Bronchial epithelial cell (primary cell): ENCODE measurements around the gene KCND2. TPM values are rescaled to one million over a fixed set of nuclear protein-coding genes. Genes with fewer than 3 reads are reported as not detected.
A peak's percentile ranks its signal among the peaks of the same experiment; 100 is the strongest.

ENCODE experiments used
- DNase-seq: peaks from one replicate; pipeline ENCODE4 v3.0.0-alpha.2; 2010; ENCODE audit warnings: low read depth
- FAIRE-seq: peaks from 2 replicates; lab custom pipeline; 2011; peaks lifted over from hg19 to GRCh38; lab: Jason Lieb, UNC
- H3K27me3 ChIP-seq: 2 replicates; pipeline ENCODE4 v1.5.1; 2011; ENCODE audit warnings: low read length; ENCODE audit not compliant: control insufficient read depth, insufficient read depth
- H3K36me3 ChIP-seq: 2 replicates; pipeline ENCODE4 v1.5.1; 2011; ENCODE audit warnings: low read length; ENCODE audit not compliant: control insufficient read depth, insufficient read depth
- H3K4me3 ChIP-seq: 2 replicates; pipeline ENCODE4 v1.5.1; 2011; ENCODE audit warnings: mild to moderate bottlenecking, low read depth, low read length, control low read depth
- CTCF ChIP-seq: IDR thresholded peaks from 2 replicates; pipeline ENCODE4 v1.5.1; 2011; ENCODE audit warnings: mild to moderate bottlenecking, moderate library complexity, low read length, control low read depth, inconsistent platforms; ENCODE audit not compliant: insufficient read depth, severe bottlenecking
- total RNA-seq: library from RNA; depleted of rRNA; stranded (reverse); fragments of >200 nt; gene quantifications from 2 replicates; pipeline ENCODE4 v1.2.1, GENCODE V29; 2014

KCND2 gene
- total RNA-seq, 1 donor from 2014 or later = under 0.01 TPM

GRCh38 chr7:120402079-120402767 is 129.2 kb downstream of the KCND2 start:
- DNase-seq = peak; percentile 88
- no peak for TF ChIP-seq CTCF

GRCh38 chr7:120402801-120403200 is 129.8 kb downstream of the KCND2 start:
- H3K27me3 ChIP-seq = no peaks in the 10 kb centered on the region
- no peak for TF ChIP-seq CTCF
- no peak overlapping the region for H3K4me3 ChIP-seq
- H3K36me3 ChIP-seq = no peaks in the 10 kb centered on the region
- FAIRE-seq = no peak
- DNase-seq = peak; percentile 61

More at GRCh38 chr7:120402079-120402767, 129.2 kb downstream of the KCND2 start:
- Histone ChIP-seq H3K36me3 (no peaks in the 10 kb centered on the region), H3K4me3 (no peak overlapping the region), H3K27me3 (no peaks in the 10 kb centered on the region)
- no peak for FAIRE-seq

- no peak for TF ChIP-seq CTCF
- Histone ChIP-seq H3K36me3 (no peaks in the 10 kb centered on the region), H3K4me3 (no peak overlapping the region), H3K27me3 (no peaks in the 10 kb centered on the region)
- FAIRE-seq (no peak), DNase-seq (peak; percentile 86)
Observed at GRCh38 chr7:120404042-120404441, 131.1 kb downstream of the KCND2 start.

GRCh38 chr7:120405652-120406051 is 132.7 kb downstream of the KCND2 start:
- H3K36me3 ChIP-seq = no peaks in the 10 kb centered on the region
- no peak for TF ChIP-seq CTCF
- no peak overlapping the region for H3K4me3 ChIP-seq
- FAIRE-seq (no peak), DNase-seq (no peak)
- H3K27me3 ChIP-seq = no peaks in the 10 kb centered on the region

- no peaks in the 10 kb centered on the region for H3K36me3 ChIP-seq
- DNase-seq = peak; percentile 31
- no peaks in the 10 kb centered on the region for H3K27me3 ChIP-seq
- no peak for FAIRE-seq
- no peak for TF ChIP-seq CTCF
- H3K4me3 ChIP-seq = no peak overlapping the region
Observed at GRCh38 chr7:120407010-120407409, 134.0 kb downstream of the KCND2 start.
